ENCODE measurements around the gene PSMB10. TPM values are rescaled to one million over a fixed set of nuclear protein-coding genes. Genes with fewer than 3 reads are reported as not detected.
A peak's percentile ranks its signal among the peaks of the same experiment; 100 is the strongest.

Gene PSMB10
- total and polyA plus RNA-seq, 2 of the 8 experiments (the other 6 are each of a cell fraction or from before 2014, with no cell fraction given) = 32.1 to 61.9 TPM

DNA sequence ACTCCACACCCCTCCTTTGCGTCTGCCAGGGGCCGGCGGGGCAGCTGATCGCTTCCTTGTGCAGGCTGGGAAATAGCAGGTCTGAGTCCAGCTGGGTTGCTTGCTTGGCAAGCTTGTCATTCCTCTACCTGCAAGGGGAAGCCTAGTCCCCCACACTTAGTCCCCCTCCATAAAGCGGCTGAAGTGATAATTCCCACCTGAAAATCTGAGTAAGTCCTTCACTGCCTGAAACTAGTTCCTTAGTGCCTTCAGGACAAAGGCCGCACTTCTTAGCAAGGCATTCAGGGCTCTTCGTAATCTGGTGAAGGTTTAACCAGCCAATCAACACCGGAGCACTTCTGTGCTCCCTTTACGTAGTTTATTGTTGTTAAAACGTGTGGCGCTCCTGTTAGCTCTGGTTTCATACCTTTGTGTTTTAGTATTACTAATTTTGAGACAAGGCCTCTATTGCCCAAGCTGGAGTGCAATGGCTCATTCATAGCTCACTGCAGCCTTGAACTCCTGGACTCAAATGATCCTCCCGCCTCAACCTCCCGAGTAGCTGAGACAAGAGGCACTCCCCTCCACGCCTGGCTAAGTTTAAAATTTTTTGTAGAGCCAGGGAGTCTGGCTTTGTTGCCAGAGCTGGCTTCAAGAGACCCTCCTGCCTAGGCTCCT is 42.8 kb downstream of the PSMB10 start:
- DNase-seq (ENCODE audit: low read depth in 1 of 2, low spot score in 2 of 2) (no peak), FAIRE-seq (no peak)
- H2BK5ac ChIP-seq (ENCODE audit: low read depth, low read length) = peak overlapping the region; percentile 96
- H3K18ac ChIP-seq (ENCODE audit: extremely low read depth, low read length) = no peak overlapping the region
- peak overlapping the region; percentile 87 for H3K27ac ChIP-seq (ENCODE audit: low read depth, low read length)
- TF ChIP-seq KDM1A (IDR thresholded peaks at IDR 0.05; ENCODE audit: borderline replicate concordance, low read length) (no peak), SRF (IDR thresholded peaks at IDR 0.05; ENCODE audit: low read depth, low read length) (no peak), TBP (IDR thresholded peaks at IDR 0.05; ENCODE audit: low read depth, low read length) (peak; percentile 2; the same call in 1 of the 2 replicates), PHF8 (conservative IDR thresholded peaks at IDR 0.05; ENCODE audit: low read depth, low read length) (no peak), POLR2A (IDR thresholded peaks at IDR 0.05; ENCODE audit: control extremely low read depth in 1 of 2, low read depth in 2 of 2, low read length in 2 of 2) (peak in 1 of 2 experiments; percentile 5; a peak in 1 of 3 replicates)
- TF ChIP-seq, protein P1, sequence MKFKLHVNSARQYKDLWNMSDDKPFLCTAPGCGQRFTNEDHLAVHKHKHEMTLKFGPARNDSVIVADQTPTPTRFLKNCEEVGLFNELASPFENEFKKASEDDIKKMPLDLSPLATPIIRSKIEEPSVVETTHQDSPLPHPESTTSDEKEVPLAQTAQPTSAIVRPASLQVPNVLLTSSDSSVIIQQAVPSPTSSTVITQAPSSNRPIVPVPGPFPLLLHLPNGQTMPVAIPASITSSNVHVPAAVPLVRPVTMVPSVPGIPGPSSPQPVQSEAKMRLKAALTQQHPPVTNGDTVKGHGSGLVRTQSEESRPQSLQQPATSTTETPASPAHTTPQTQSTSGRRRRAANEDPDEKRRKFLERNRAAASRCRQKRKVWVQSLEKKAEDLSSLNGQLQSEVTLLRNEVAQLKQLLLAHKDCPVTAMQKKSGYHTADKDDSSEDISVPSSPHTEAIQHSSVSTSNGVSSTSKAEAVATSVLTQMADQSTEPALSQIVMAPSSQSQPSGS (IDR thresholded peaks at IDR 0.05; ENCODE audit: low read length) = no peak
- H2AFZ ChIP-seq (ENCODE audit: low read length) = no peak overlapping the region
- ChIA-PET CTCF (ENCODE audit: partially characterized antibody) (interaction anchor here (1.0 to 21.8 kb wide), 3 partner anchors 10 to 40 kb away, joined by 4 to 623 read pairs (median 9); partner anchors contain the start of genes CTRL, LCAT, NRN1L and PSMB10), POLR2A (ENCODE audit: partially characterized antibody) (interaction anchor here (0.9 to 2.6 kb wide), 13 partner anchors 8 to 226 kb away, joined by 3 to 25 read pairs (median 4); partner anchors contain the start of genes CTRL, EDC4, NRN1L and NUTF2)
- H3K4me3 ChIP-seq (ENCODE audit: extremely low read depth in 1 of 4, insufficient read depth in 2 of 4, low read depth in 3 of 4, low read length in 4 of 4) = peak overlapping the region; percentile 88 to 94 (median 94)
- no peak overlapping the region for H2AK5ac ChIP-seq (ENCODE audit: low read depth, low read length)
- 38% methylated on average over 14 of the region's 14 CpGs; no CpG with 5 or more reads in 1 of the 2 experiments for WGBS, 2 experiments (ENCODE audit: extremely low coverage in 1 of 2, insufficient coverage in 1 of 2, insufficient read length in 1 of 2, insufficient replicate concordance in 2 of 2, low coverage in 1 of 2, low lambda C conversion rate in 2 of 2, missing lambda C conversion rate in 1 of 2)
- no peaks in the 10 kb centered on the region for H3K9me3 ChIP-seq (ENCODE audit: insufficient read depth in 2 of 2, low read depth in 1 of 2, low read length in 1 of 2)
- peaks cover 13% of the 10 kb centered on the region; the same call in 1 of the 2 replicates for H3K79me1 ChIP-seq (ENCODE audit: low read depth, low read length)
- peaks cover 4% of the 10 kb centered on the region for H3K23me2 ChIP-seq (ENCODE audit: low read depth, low read length)
- H3K36me3 ChIP-seq (ENCODE audit: control insufficient read depth in 2 of 4, insufficient read depth in 4 of 4, low read length in 3 of 4) = no peaks in the 10 kb centered on the region
- no peak overlapping the region for H2BK20ac ChIP-seq (ENCODE audit: low read length)
- H2BK12ac ChIP-seq (ENCODE audit: low read depth, low read length) = no peak overlapping the region; the same call in 1 of the 2 replicates
- peaks cover 11 to 37% of the 10 kb centered on the region in 2 experiments for H3K79me2 ChIP-seq (ENCODE audit: control insufficient read depth in 1 of 2, insufficient read depth in 2 of 2, low read length in 2 of 2)
- H4K20me1 ChIP-seq (replicated peaks in 1 of 2; ENCODE audit: control insufficient read depth in 1 of 2, insufficient read depth in 2 of 2, low read length in 2 of 2) = peaks cover 0 to 1% of the 10 kb centered on the region in 2 experiments
- H3K9ac ChIP-seq (replicated peaks in 1 of 4; ENCODE audit: extremely low read depth in 1 of 4, low read depth in 3 of 4, low read length in 3 of 4) = peak overlapping the region; percentile 95 to 100 (median 98)
- H2BK120ac ChIP-seq (replicated peaks; ENCODE audit: low read depth, low read length) = no peak overlapping the region
- peak overlapping the region; percentile 83 to 95 for H3K4me2 ChIP-seq (ENCODE audit: insufficient read depth in 1 of 2, low read depth in 2 of 2, low read length in 2 of 2)
- peak overlapping the region; percentile 100 for H4K8ac ChIP-seq (ENCODE audit: extremely low read depth, insufficient read depth, low read length)
- peak overlapping the region; percentile 12 for H4K5ac ChIP-seq (ENCODE audit: insufficient read length, low read depth, low read length)
- H3K4ac ChIP-seq (replicated peaks; ENCODE audit: insufficient read length, low read depth, low read length) = peak overlapping the region; percentile 78
- no peaks in the 10 kb centered on the region for H3K27me3 ChIP-seq (replicated peaks in 1 of 4; ENCODE audit: control insufficient read depth in 3 of 4, extremely low read depth in 1 of 4, insufficient read depth in 3 of 4, low read length in 3 of 4)
- peaks cover 0 to 10% (median 7%) of the 10 kb centered on the region in 4 experiments; a peak in 4 of 7 replicates for H3K4me1 ChIP-seq (replicated peaks in 1 of 4; ENCODE audit: control insufficient read depth in 3 of 4, insufficient read depth in 4 of 4, low read length in 3 of 4)
- H4K91ac ChIP-seq (replicated peaks; ENCODE audit: insufficient read length, low read length) = peak overlapping the region; percentile 27
- H3K56ac ChIP-seq (replicated peaks; ENCODE audit: insufficient read length, low read depth, low read length) = peak overlapping the region; percentile 52
- no peak overlapping the region for H2BK15ac ChIP-seq (ENCODE audit: low read length)
- no peak overlapping the region for H3K14ac ChIP-seq (ENCODE audit: insufficient read length)
- H3K23ac ChIP-seq (ENCODE audit: insufficient read length) = no peak overlapping the region

Data from H1 (cell line).